Effector memory CD8-positive, alpha-beta T cell (primary cell): Measurements from ENCODE around the gene DTWD1.
"Not testable (repeated sequence)": the region's sequence is repeated elsewhere in the genome, so short reads cannot be mapped to it uniquely, and the experiment has no call there.

Experiments used
- ATAC-seq: fragments of 150-1000 bp; cut with Tn5 transposase; replicated peaks from 2 replicates; pipeline ENCODE4 v1.10.0; 2021; ENCODE audit warnings: mild to moderate bottlenecking, moderate library complexity
- DNase-seq, 3 experiments: peaks; one replicate each; pipeline ENCODE4 v3.0.0; 2021
- H3K27ac Mint-ChIP-seq, 2 donors: one replicate each; pipeline ENCODE4 v1.8.0; 2022; ENCODE audit warnings: mild to moderate bottlenecking in 2 of 2, mixed read lengths in 2 of 2, moderate library complexity in 2 of 2
- H3K27me3 Mint-ChIP-seq, 2 donors: one replicate each; pipeline ENCODE4 v1.8.0; 2022; ENCODE audit warnings: mixed read lengths in 2 of 2
- H3K36me3 Mint-ChIP-seq: one replicate; pipeline ENCODE4 v1.8.0; 2022; ENCODE audit warnings: mild to moderate bottlenecking, moderate library complexity, mixed read lengths; ENCODE audit not compliant: insufficient read depth
- H3K4me1 Mint-ChIP-seq, 2 donors: one replicate each; pipeline ENCODE4 v1.8.0; 2022; ENCODE audit warnings: low read depth in 2 of 2, mixed read lengths in 2 of 2
- H3K4me3 Mint-ChIP-seq, 2 donors: one replicate each; pipeline ENCODE4 v1.8.0; 2022; ENCODE audit warnings: mild to moderate bottlenecking in 2 of 2, mixed read lengths in 2 of 2, moderate library complexity in 2 of 2
- H3K9me3 Mint-ChIP-seq, 2 donors: one replicate each; pipeline ENCODE4 v1.8.0; 2022; ENCODE audit warnings: mixed read lengths in 2 of 2
- total RNA-seq, 9 experiments: gene quantifications; one replicate each; lab custom pipeline; 2026; lab: John Stamatoyannopoulos, UW

The DTWD1 gene, protein sequence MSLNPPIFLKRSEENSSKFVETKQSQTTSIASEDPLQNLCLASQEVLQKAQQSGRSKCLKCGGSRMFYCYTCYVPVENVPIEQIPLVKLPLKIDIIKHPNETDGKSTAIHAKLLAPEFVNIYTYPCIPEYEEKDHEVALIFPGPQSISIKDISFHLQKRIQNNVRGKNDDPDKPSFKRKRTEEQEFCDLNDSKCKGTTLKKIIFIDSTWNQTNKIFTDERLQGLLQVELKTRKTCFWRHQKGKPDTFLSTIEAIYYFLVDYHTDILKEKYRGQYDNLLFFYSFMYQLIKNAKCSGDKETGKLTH
- total RNA-seq, result 2.7 to 34.0 (median 22.9) reads per million in 9 experiments

DNA sequence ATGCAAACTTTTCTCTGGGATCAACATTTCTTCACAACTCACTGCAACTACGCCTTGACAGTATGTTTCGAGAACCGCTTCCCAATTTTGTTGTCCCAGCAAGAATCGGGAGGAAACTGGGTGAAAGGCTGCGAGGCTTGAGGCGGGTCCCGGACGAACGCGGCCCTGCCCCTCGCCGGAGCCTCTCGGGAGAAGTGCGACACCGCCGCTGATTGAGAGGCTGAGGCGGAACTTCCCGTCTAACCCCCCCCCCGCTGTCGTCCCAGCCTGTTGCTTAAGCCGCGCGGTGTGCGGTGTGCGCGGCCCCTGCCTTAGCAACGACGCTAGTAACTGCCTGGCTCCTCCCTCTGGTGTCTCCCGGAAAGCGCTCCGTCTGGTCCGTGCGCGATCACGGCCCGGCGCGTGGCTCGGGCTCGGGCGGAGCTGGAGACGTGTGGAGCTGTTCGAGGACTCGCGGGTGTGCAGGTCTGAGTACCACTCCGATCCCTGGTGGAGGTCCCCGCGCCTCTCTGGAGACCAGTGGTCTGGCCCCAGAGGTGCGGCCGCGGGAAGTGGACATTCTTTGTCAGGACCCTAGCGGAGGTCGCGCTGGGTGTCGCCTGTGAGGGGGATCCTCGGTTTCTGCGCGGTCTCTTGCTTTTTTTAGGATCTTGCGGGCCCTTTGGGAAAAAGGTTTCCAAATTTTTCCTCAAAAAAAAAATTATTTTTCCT is at the start of gene DTWD1, which contains the start of gene FAM227B:
Gene DTWD1 (plus strand): TSS at position 391 of the 711 bp plus-strand sequence. CDS start 4,120 bp downstream, outside the sequence.
Gene FAM227B (minus strand): TSS at position 161 of the 711 bp plus-strand sequence. CDS start 5,647 bp downstream, outside the sequence.
- H3K27ac Mint-ChIP-seq, result peak within 1 kb of the TSS; percentile 95 to 97
- ATAC-seq, result peak; percentile 96
- peaks cover 0 to 2% of the 10 kb centered on the region in 2 donors for H3K9me3 Mint-ChIP-seq
- H3K4me1 Mint-ChIP-seq, result peaks cover 16 to 30% of the 10 kb centered on the region in 2 donors
- peak within 1 kb of the TSS; percentile 84 to 87 for H3K4me3 Mint-ChIP-seq
- DNase-seq, result peak; percentile 89 to 92 (median 92)
- peaks cover 15% of the 10 kb centered on the region for H3K36me3 Mint-ChIP-seq
- H3K27me3 Mint-ChIP-seq, result no peaks in the 10 kb centered on the region

DNA sequence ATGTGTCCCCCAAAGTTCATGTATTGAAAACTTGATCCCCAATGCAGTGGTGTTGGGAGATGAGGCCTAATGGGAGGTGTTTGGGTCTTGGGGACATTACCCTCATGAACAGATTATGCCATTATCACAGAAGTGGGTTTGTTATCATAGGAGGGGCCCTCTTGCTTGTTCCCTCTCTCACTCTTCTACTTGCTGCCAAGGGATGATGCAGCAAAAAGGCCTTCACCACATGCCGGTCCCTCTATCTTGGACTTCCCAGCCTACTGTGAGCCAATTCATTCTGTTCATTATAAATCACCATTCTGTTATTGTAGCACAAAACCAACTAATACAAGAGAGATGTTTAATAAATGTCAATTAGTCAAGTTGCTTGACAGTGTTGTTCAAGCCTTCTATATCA is 47.4 kb upstream of the DTWD1 start:
- no peaks in the 10 kb centered on the region for H3K36me3 Mint-ChIP-seq
- no peaks in the 10 kb centered on the region for H3K4me1 Mint-ChIP-seq

DNA sequence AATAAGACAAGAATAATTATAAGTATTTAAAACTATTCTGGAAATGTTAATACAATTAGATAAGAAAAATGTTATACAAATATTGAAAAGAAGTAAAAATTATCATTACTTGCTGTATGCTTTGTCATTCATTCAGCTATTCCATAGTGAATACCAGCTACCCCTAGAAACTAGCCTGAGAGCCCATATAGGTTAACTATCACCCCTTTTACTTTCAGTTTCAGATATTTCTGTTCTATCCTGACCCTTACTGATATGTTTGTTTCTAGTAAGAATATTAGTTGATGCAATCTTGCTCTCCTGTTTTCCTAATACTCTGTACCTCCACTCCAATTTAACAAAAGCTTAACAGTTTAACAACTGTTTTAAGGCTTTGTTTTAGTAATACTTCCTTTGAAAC is 31.8 kb upstream of the DTWD1 start:
- Mint-ChIP-seq H3K4me1 (peaks cover 3 to 6% of the 10 kb centered on the region in 2 donors), H3K27me3 (no peaks in the 10 kb centered on the region), H3K36me3 (peaks cover 4% of the 10 kb centered on the region), H3K4me3 (peak overlapping the region in 1 of 2 donors; percentile 23), H3K27ac (peak overlapping the region; percentile 41 to 57), H3K9me3 (peaks cover 0 to 7% of the 10 kb centered on the region in 2 donors)
- ATAC-seq, result peak; percentile 40
- DNase-seq, result no peak

More for the DNA sequence above, 47.4 kb upstream of the DTWD1 start:
- H3K27me3 Mint-ChIP-seq, result no peaks in the 10 kb centered on the region
- no peak for DNase-seq
- no peak overlapping the region for H3K4me3 Mint-ChIP-seq
- H3K27ac Mint-ChIP-seq, result no peak overlapping the region
- H3K9me3 Mint-ChIP-seq, result peaks cover 4 to 22% of the 10 kb centered on the region in 2 donors
- no peak for ATAC-seq

DNA sequence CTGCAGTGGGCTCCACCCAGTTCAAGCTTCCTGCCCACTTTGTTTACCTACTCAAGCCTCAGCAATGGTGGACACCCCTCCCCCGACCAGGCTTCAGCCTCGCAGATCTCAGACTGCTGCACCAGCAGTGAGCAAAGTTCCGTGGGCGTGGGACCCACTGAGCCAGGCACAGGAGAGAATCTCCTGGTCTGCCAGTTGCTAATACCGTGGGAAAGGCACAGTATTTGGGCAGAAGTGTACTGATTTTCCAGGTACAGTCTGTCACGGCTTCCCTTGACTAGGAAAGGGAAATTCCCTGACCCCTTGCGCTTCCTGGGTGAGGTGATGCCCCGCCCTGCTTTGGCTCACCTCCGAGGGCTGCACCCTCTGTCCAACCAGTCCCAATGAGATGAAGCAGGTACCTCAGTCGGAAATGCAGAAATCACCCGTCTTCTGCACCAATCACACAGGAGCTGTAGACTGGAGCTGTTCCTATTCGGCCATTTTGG is 28.0 kb upstream of the DTWD1 start:
- not testable (repeated sequence) for ATAC-seq, H3K36me3 Mint-ChIP-seq, H3K27me3 Mint-ChIP-seq, H3K4me1 Mint-ChIP-seq, H3K4me3 Mint-ChIP-seq, DNase-seq, H3K27ac Mint-ChIP-seq
- peaks cover 3 to 16% of the 10 kb centered on the region in 2 donors for H3K9me3 Mint-ChIP-seq

DNA sequence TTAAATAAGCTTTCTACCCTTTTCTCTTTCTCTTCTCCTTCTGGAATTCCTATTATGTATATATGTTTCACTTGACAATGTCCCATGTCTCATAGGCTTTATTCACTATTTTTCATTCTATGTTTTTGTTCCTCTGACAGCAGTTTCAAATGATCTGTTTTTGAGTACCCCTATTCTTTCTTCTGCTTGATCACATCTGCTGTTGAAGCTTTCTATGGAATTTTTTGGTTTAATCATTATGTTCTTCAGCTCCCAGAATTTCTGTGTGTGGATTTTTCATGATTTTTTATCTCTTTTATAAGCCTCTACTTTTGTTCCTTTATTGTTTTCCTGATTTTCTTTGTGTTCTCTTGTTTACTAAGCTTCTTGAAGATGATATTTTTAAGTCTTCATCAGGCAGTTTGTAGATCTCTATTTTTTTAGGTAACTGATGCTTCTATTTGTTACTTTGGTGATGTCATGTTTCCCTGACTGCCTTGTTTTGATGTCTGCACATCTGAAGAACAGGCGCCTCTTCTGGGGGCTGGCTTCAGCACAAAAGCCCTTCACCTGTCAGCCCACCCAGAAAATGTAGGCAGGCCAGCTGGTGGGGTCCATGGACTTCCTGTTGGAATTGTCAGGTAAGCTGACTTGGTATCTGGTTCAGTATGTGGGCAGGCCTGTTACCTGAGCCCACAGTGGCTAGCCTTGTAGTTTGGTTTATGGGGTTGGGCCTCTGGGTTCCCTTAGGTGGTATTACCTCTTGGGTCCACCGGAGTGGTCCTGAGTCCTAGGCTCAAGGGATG is 16.0 kb upstream of the DTWD1 start:
- H3K27me3 Mint-ChIP-seq, result no peaks in the 10 kb centered on the region
- H3K4me3 Mint-ChIP-seq, result no peak overlapping the region
- H3K9me3 Mint-ChIP-seq, result peaks cover 13 to 28% of the 10 kb centered on the region in 2 donors
- DNase-seq (no peak), ATAC-seq (no peak)
- no peaks in the 10 kb centered on the region for H3K4me1 Mint-ChIP-seq
- no peak overlapping the region for H3K27ac Mint-ChIP-seq
- H3K36me3 Mint-ChIP-seq, result no peaks in the 10 kb centered on the region

DNA sequence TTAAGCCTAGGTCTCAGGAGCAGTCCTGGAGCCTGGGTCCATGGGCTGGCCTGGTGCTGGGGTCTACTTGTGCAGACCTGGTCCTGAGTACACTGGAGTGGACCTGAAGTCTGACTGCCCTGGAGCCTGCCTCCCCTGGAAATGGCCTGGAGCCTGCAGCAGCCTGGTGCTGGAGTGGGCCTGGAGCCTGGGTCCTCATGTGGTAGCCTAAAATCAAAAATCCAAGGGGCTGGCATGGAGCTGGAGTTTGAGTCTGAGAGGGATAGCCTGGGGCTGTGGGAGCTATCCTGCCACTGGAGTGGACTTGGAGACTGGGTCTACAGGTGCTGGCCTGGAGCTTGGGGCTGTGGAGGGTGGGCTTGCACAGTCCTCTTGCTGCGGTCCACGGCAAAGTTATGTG is 15.3 kb upstream of the DTWD1 start:
- no peak overlapping the region for H3K27ac Mint-ChIP-seq
- no peak for ATAC-seq
- no peaks in the 10 kb centered on the region for H3K27me3 Mint-ChIP-seq
- H3K4me3 Mint-ChIP-seq, result no peak overlapping the region
- peaks cover 11 to 28% of the 10 kb centered on the region in 2 donors for H3K9me3 Mint-ChIP-seq
- DNase-seq, result no peak
- no peaks in the 10 kb centered on the region for H3K36me3 Mint-ChIP-seq
- H3K4me1 Mint-ChIP-seq, result no peaks in the 10 kb centered on the region

DNA sequence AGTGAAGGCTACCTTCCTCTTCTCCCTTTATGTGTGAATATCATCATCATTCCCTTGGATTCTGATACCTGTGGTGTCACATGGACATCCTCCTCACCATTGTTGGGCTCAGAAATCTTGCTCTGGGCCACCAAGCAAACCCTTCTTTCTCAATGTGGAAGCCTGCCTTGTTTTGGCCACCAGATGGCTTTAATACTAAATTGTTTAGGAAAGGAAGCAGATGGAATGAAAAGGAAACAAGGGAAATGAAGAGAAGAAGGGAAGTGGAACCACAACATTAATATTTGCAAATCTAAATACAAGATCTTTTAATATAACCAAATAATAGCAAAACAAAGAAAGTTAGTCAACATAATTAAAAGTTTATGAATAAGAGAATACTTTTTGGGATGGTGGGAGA is 14.3 kb upstream of the DTWD1 start:
- Mint-ChIP-seq H3K36me3 (no peaks in the 10 kb centered on the region), H3K27me3 (no peaks in the 10 kb centered on the region), H3K4me3 (no peak overlapping the region), H3K4me1 (no peaks in the 10 kb centered on the region), H3K27ac (no peak overlapping the region), H3K9me3 (peaks cover 11 to 20% of the 10 kb centered on the region in 2 donors)
- DNase-seq (no peak), ATAC-seq (no peak)

DNA sequence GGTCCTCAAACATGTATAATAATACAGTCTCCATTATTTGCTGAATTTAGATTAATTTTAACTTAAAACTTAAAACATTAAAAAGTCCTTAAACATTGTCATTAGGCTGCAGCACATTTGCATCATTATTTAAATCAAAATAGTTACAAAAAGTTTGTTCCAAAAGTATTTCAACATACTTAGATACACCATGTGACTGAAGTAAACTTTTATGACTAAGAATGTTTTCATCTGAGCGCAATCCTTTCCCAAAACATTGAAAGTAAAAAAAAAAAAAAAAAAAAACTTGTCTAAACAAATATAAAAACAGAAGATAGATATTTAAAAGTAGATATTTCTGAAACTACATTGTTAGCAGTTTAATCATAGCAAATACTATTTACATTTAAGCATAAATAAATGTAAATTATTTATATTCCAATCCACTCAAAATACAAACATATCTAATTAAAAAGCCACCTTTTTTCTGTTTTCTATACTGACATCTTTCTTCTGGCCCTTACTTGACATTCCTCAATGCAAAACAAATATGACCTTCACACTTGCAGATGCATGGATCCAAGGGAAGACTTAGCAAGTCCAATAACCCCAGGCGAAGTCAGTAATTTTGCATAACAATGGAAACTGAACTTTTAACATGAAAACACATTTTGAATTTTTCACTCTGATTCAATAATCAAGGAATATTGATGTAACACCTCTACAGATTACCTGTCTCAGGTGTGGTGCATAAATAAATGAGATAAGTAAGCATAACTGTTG is 10.5 kb upstream of the DTWD1 start:
- Mint-ChIP-seq H3K4me3 (no peak overlapping the region), H3K27ac (no peak overlapping the region), H3K36me3 (no peaks in the 10 kb centered on the region), H3K27me3 (no peaks in the 10 kb centered on the region), H3K9me3 (peaks cover 0 to 2% of the 10 kb centered on the region in 2 donors), H3K4me1 (no peaks in the 10 kb centered on the region)
- no peak for DNase-seq
- ATAC-seq, result no peak

DNA sequence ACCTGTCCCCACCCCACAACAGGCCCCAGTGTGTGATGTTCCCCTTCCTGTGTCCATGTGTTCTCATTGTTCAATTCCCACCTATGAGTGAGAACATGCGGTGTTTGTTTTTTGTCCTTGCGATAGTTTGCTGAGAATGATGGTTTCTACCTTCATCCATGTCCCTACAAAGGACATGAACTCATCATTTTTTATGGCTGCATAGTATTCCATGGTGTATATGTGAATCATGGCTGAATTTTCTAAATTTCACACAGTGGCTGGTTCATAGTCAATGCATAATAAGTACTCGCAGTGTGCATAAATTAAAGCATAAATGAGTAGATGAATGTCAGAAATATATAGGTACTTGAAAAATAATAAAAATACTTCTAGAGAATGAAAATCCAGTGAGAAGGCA is 8.6 kb upstream of the DTWD1 start:
- not testable (repeated sequence) for H3K4me3 Mint-ChIP-seq, H3K36me3 Mint-ChIP-seq, H3K27ac Mint-ChIP-seq, H3K27me3 Mint-ChIP-seq, DNase-seq, ATAC-seq, H3K4me1 Mint-ChIP-seq, H3K9me3 Mint-ChIP-seq

DNA sequence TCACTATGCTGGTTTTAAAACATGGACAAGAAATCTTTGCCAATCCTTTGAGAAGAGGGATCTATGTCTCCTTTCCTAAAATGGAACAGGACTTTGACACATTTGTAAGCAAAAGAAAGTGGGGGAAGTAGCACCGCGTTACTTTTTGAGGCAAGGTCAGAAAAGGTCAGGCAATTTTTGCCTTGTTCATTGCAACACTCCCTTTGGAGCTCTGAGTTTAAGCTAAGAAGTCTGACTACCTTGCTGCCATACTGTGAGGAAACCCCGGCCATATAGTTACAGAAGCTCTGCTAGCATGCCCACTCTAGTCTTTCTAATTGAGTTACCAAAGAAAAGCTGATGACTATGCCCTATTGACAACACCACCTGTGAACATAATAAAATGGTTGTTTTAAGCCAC is 1.6 kb upstream of the DTWD1 start:
- H3K4me1 Mint-ChIP-seq, result peaks cover 16 to 26% of the 10 kb centered on the region in 2 donors
- H3K27ac Mint-ChIP-seq, result no peak overlapping the region
- H3K36me3 Mint-ChIP-seq, result peaks cover 15% of the 10 kb centered on the region

DNA sequence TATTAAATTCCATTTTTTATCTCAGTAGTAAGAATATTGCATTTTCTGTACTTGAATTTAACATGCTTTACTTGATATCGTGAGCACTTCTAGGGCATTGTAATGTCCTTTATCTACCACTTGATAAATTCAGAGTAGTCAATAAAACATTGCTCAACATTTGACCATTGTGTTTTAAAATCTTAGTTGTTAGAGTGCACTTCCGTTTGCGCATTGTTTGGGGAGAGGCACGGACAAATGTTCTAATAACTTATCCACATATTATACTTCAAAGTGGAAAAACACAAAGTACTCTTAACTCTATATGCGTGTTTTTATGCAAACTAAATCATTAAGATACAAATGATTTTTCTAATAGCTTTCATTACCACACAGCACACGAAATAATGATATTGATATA is 649 bp upstream of the DTWD1 start:
- Mint-ChIP-seq H3K27me3 (no peaks in the 10 kb centered on the region), H3K4me1 (peaks cover 16 to 26% of the 10 kb centered on the region in 2 donors), H3K27ac (peak overlapping the region; percentile 95 to 97), H3K9me3 (peaks cover 0 to 4% of the 10 kb centered on the region in 2 donors), H3K36me3 (peaks cover 15% of the 10 kb centered on the region), H3K4me3 (peak overlapping the region; percentile 84 to 87)
- ATAC-seq, result peak; percentile 6
- DNase-seq, result no peak

More for the DNA sequence above, 1.6 kb upstream of the DTWD1 start:
- H3K4me3 Mint-ChIP-seq, result no peak overlapping the region
- no peak for DNase-seq
- peaks cover 0 to 4% of the 10 kb centered on the region in 2 donors for H3K9me3 Mint-ChIP-seq
- ATAC-seq, result no peak
- H3K27me3 Mint-ChIP-seq, result no peaks in the 10 kb centered on the region

DNA sequence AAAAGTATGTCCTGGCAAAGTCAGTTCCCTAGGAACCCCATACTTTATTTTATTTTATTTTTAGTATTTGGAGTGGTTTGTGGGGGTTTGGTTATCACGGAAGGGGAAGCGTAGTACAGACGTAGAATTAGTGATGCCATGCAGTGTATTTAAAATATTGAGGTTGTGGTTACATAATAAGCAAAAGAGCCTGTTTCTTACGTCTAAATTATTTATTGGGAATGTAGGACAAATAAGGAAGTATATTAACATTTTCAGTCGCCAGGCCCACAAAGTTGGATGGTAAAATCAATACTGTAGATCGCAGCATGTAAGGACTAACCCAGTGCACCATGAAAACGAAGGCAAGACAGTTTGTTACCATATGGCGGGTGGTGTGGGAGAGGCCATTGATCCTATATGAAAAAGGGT is 558 bp downstream of the DTWD1 start:
- Mint-ChIP-seq H3K9me3 (peaks cover 0 to 2% of the 10 kb centered on the region in 2 donors), H3K27me3 (no peaks in the 10 kb centered on the region), H3K36me3 (peaks cover 15% of the 10 kb centered on the region), H3K27ac (peak overlapping the region; percentile 95 to 97), H3K4me3 (peak overlapping the region; percentile 84 to 87), H3K4me1 (peaks cover 16 to 30% of the 10 kb centered on the region in 2 donors)
- DNase-seq (no peak), ATAC-seq (no peak)
